ENCODE data around the gene KCTD13.
"Not testable (repeated sequence)": the region's sequence is repeated elsewhere in the genome, so short reads cannot be mapped to it uniquely, and the experiment has no call there.

Gene KCTD13

GRCh38 chr16:29876594-29877249 lies 49.3 kb downstream of the KCTD13 start:
- Histone ChIP-seq H3K4me3 (replicated peaks; ENCODE audit: low read depth, low read length) (no peak overlapping the region), H3K36me3 (ENCODE audit: control insufficient read depth, insufficient read depth, low read length) (no peaks in the 10 kb centered on the region), H3K27me3 (replicated peaks; ENCODE audit: control insufficient read depth, insufficient read depth, low read length) (no peaks in the 10 kb centered on the region; the same call in none of the 2 replicates)
- no peak for TF ChIP-seq CTCF (IDR thresholded peaks at IDR 0.05; ENCODE audit: insufficient read depth, low read length, poor library complexity, severe bottlenecking)
- DNase-seq (ENCODE audit: extremely low read depth, insufficient read length), result no peak

- H3K4me3 ChIP-seq (replicated peaks; ENCODE audit: low read depth, low read length), result no peak overlapping the region
- no peaks in the 10 kb centered on the region for H3K36me3 ChIP-seq (ENCODE audit: control insufficient read depth, insufficient read depth, low read length)
- no peak for DNase-seq (ENCODE audit: extremely low read depth, insufficient read length)
- no peaks in the 10 kb centered on the region; the same call in none of the 2 replicates for H3K27me3 ChIP-seq (replicated peaks; ENCODE audit: control insufficient read depth, insufficient read depth, low read length)
- TF ChIP-seq CTCF (IDR thresholded peaks at IDR 0.05; ENCODE audit: insufficient read depth, low read length, poor library complexity, severe bottlenecking), result no peak
Observed at GRCh38 chr16:29876217-29876593, 49.8 kb downstream of the KCTD13 start.

- DNase-seq (ENCODE audit: extremely low read depth, insufficient read length), result no peak
- no peaks in the 10 kb centered on the region; the same call in none of the 2 replicates for H3K27me3 ChIP-seq (replicated peaks; ENCODE audit: control insufficient read depth, insufficient read depth, low read length)
- H3K36me3 ChIP-seq (ENCODE audit: control insufficient read depth, insufficient read depth, low read length), result no peaks in the 10 kb centered on the region
- no peak overlapping the region for H3K4me3 ChIP-seq (replicated peaks; ENCODE audit: low read depth, low read length)
- no peak for TF ChIP-seq CTCF (IDR thresholded peaks at IDR 0.05; ENCODE audit: insufficient read depth, low read length, poor library complexity, severe bottlenecking)
Observed at GRCh38 chr16:29875206-29875605, 50.8 kb downstream of the KCTD13 start.

GRCh38 chr16:29873319-29873718 lies 52.7 kb downstream of the KCTD13 start:
- DNase-seq (ENCODE audit: extremely low read depth, insufficient read length), result no peak
- no peak overlapping the region for H3K4me3 ChIP-seq (replicated peaks; ENCODE audit: low read depth, low read length)
- no peaks in the 10 kb centered on the region for H3K36me3 ChIP-seq (ENCODE audit: control insufficient read depth, insufficient read depth, low read length)
- H3K27me3 ChIP-seq (replicated peaks; ENCODE audit: control insufficient read depth, insufficient read depth, low read length), result no peaks in the 10 kb centered on the region; the same call in none of the 2 replicates
- TF ChIP-seq CTCF (IDR thresholded peaks at IDR 0.05; ENCODE audit: insufficient read depth, low read length, poor library complexity, severe bottlenecking), result no peak

GRCh38 chr16:29871822-29872546 lies 54.0 kb downstream of the KCTD13 start:
- DNase-seq (ENCODE audit: extremely low read depth, insufficient read length), result no peak

GRCh38 chr16:29869067-29869466 lies 57.0 kb downstream of the KCTD13 start:
- not testable (repeated sequence) for H3K27me3 ChIP-seq (replicated peaks; ENCODE audit: control insufficient read depth, insufficient read depth, low read length); H3K4me3 ChIP-seq (replicated peaks; ENCODE audit: low read depth, low read length); H3K36me3 ChIP-seq (ENCODE audit: control insufficient read depth, insufficient read depth, low read length); DNase-seq (ENCODE audit: extremely low read depth, insufficient read length)

More at GRCh38 chr16:29871822-29872546, 54.0 kb downstream of the KCTD13 start:
- Histone ChIP-seq H3K36me3 (ENCODE audit: control insufficient read depth, insufficient read depth, low read length) (no peaks in the 10 kb centered on the region), H3K27me3 (replicated peaks; ENCODE audit: control insufficient read depth, insufficient read depth, low read length) (no peaks in the 10 kb centered on the region; the same call in none of the 2 replicates), H3K4me3 (replicated peaks; ENCODE audit: low read depth, low read length) (no peak overlapping the region)
- TF ChIP-seq CTCF (IDR thresholded peaks at IDR 0.05; ENCODE audit: insufficient read depth, low read length, poor library complexity, severe bottlenecking), result no peak

Data from GM06990 (cell line).